Fibroblast of lung (primary cell): ENCODE results near the gene SLAIN2.

Source experiments
- CTCF ChIP-seq, 2 donors: IDR thresholded peaks in 1 of 2; conservative IDR thresholded peaks in 1 of 2; 1 replicate in 1 of 2; 2 replicates in 1 of 2; pipeline ENCODE4 v1.5.1; 2011 to 2012; ENCODE audit warnings: low read length in 2 of 2, control low read depth in 1 of 2, inconsistent platforms in 1 of 2, low read depth in 1 of 2, mild to moderate bottlenecking in 1 of 2
- EZH2 ChIP-seq: IDR thresholded peaks from 2 replicates; pipeline ENCODE4 v1.5.1; 2012; ENCODE audit warnings: low read length, control low read depth, mild to moderate bottlenecking; ENCODE audit errors: missing control alignments

GRCh38 chr4:48307528-48307927, 33.8 kb upstream of the SLAIN2 start:
- no peak for TF ChIP-seq CTCF (conservative IDR thresholded peaks at IDR 0.05 in 1 of 2, IDR thresholded peaks at IDR 0.05 in 1 of 2; ENCODE audit: low read depth in 1 of 2, low read length in 2 of 2)
- no peak for TF ChIP-seq EZH2
